GM12875 (cell line): ENCODE measurements around the gene SH3GL1.

Source experiments
- H3K4me3 ChIP-seq: one replicate; pipeline ENCODE4 v1.5.1; 2011; ENCODE audit warnings: low read depth, low read length, control low read depth
- CTCF ChIP-seq: IDR thresholded peaks from 2 replicates; pipeline ENCODE4 v1.5.1; 2011; ENCODE audit warnings: low read depth, mild to moderate bottlenecking, control low read depth, inconsistent platforms, low read length, moderate library complexity, borderline replicate concordance; ENCODE audit not compliant: insufficient read depth

The SH3GL1 gene

GRCh38 chr19:4430760-4431159, 30.4 kb upstream of the SH3GL1 start:
- H3K4me3 ChIP-seq = no peak overlapping the region
- TF ChIP-seq CTCF = no peak

- no peak overlapping the region for H3K4me3 ChIP-seq
- TF ChIP-seq CTCF = no peak
Measured at GRCh38 chr19:4429771-4430171, 29.4 kb upstream of the SH3GL1 start.

GRCh38 chr19:4429256-4429655, 28.9 kb upstream of the SH3GL1 start:
- no peak overlapping the region for H3K4me3 ChIP-seq
- no peak for TF ChIP-seq CTCF

- H3K4me3 ChIP-seq = no peak overlapping the region
- no peak for TF ChIP-seq CTCF
Measured at GRCh38 chr19:4428326-4428975, 28.1 kb upstream of the SH3GL1 start.

GRCh38 chr19:4425537-4425936, 25.2 kb upstream of the SH3GL1 start:
- H3K4me3 ChIP-seq = no peak overlapping the region
- TF ChIP-seq CTCF = no peak

- H3K4me3 ChIP-seq = no peak overlapping the region
- TF ChIP-seq CTCF = no peak
Measured at GRCh38 chr19:4423416-4424126, 23.2 kb upstream of the SH3GL1 start.

- H3K4me3 ChIP-seq = no peak overlapping the region
- TF ChIP-seq CTCF = no peak
Measured at GRCh38 chr19:4416268-4416667, 15.9 kb upstream of the SH3GL1 start.
